Loucy (cell line): ENCODE measurements around the gene SPATA20.

Experiments used
- CTCF ChIP-seq: fragments of 200-600 bp; sonication (generic); conservative IDR thresholded peaks from 2 replicates; pipeline ENCODE4 v1.5.1; 2014; ENCODE audit warnings: mild to moderate bottlenecking, antibody characterized with exemption, low read length
- EZH2phosphoT487 ChIP-seq: fragments of 200-600 bp; IDR thresholded peaks from 2 replicates; pipeline ENCODE4 v1.6.1; 2018; ENCODE audit warnings: antibody characterized with exemption, mild to moderate bottlenecking, moderate library complexity, borderline replicate concordance

GRCh38 chr17:50499721-50500120 is 47.3 kb upstream of the SPATA20 start:
- no peak for TF ChIP-seq CTCF
- no peak for TF ChIP-seq EZH2phosphoT487
